HepG2 (cell line): ENCODE results near the gene RBSN. TPM values are rescaled to one million over a fixed set of nuclear protein-coding genes. Genes with fewer than 3 reads are reported as not detected.

Experiments
- BCLAF1 ChIP-seq: fragments of 450-650 bp; IDR thresholded peaks from 2 replicates; pipeline ENCODE4 v1.6.1; 2017; ENCODE audit warnings: mild to moderate bottlenecking
- BORCS8-MEF2B ChIP-seq: sonication (generic); formaldehyde crosslinking; IDR thresholded peaks from 2 replicates; pipeline ENCODE4 v1.8.0; 2022; ENCODE audit warnings: mild to moderate bottlenecking, missing genetic modification reagents
- BRD4 ChIP-seq: sonication (generic); formaldehyde crosslinking; IDR thresholded peaks from 2 replicates; pipeline ENCODE4 v1.4.0; 2020; ENCODE audit warnings: missing genetic modification reagents
- CBX5 ChIP-seq: sonication (generic); formaldehyde crosslinking; IDR thresholded peaks from 2 replicates; pipeline ENCODE4 v1.4.0; 2020; ENCODE audit warnings: missing genetic modification reagents, borderline replicate concordance
- DRAP1 ChIP-seq: IDR thresholded peaks from 2 replicates; pipeline ENCODE4 v1.6.1; 2016; ENCODE audit warnings: missing genetic modification reagents, missing compliant biosample characterization
- KLF11 ChIP-seq: IDR thresholded peaks from 2 replicates; pipeline ENCODE4 v1.6.1; 2016; ENCODE audit warnings: missing compliant biosample characterization
- MYC ChIP-seq: sonication (generic); formaldehyde crosslinking; IDR thresholded peaks from 2 replicates; pipeline ENCODE4 v1.9.0; 2021; ENCODE audit warnings: missing genetic modification reagents, borderline replicate concordance
- NFATC3 ChIP-seq: sonication (generic); formaldehyde crosslinking; IDR thresholded peaks from 2 replicates; pipeline ENCODE4 v1.5.1; 2020; ENCODE audit warnings: mild to moderate bottlenecking, missing genetic modification reagents
- NFE2L2 ChIP-seq: fragments of 150-350 bp; IDR thresholded peaks from 2 replicates; pipeline ENCODE4 v1.6.1; 2014; ENCODE audit warnings: low read length
- NFYC ChIP-seq: IDR thresholded peaks from 2 replicates; pipeline ENCODE4 v1.6.1; 2016; ENCODE audit warnings: missing genetic modification reagents, missing compliant biosample characterization
- TAF1 ChIP-seq: sonication (generic); formaldehyde crosslinking; IDR thresholded peaks from 2 replicates; pipeline ENCODE4 v1.4.0; 2020; ENCODE audit warnings: missing genetic modification reagents
- TERF1 ChIP-seq: sonication (generic); formaldehyde crosslinking; IDR thresholded peaks from 2 replicates; pipeline ENCODE4 v1.8.0; 2022; ENCODE audit warnings: mild to moderate bottlenecking, missing genetic modification reagents, moderate library complexity
- ZNF225 ChIP-seq: sonication (generic); formaldehyde crosslinking; IDR thresholded peaks from 2 replicates; pipeline ENCODE4 v1.4.0; 2020; ENCODE audit warnings: mild to moderate bottlenecking, missing genetic modification reagents
- ZNF543 ChIP-seq: sonication (generic); formaldehyde crosslinking; IDR thresholded peaks from 2 replicates; pipeline ENCODE4 v1.4.0; 2020; ENCODE audit warnings: mild to moderate bottlenecking, missing genetic modification reagents
- ZNF746 ChIP-seq: sonication (generic); formaldehyde crosslinking; IDR thresholded peaks from 2 replicates; pipeline ENCODE4 v1.8.0; 2022; ENCODE audit warnings: mild to moderate bottlenecking, missing genetic modification reagents
- ZNF775 ChIP-seq: sonication (generic); formaldehyde crosslinking; IDR thresholded peaks from 2 replicates; pipeline ENCODE4 v1.4.0; 2020; ENCODE audit warnings: missing genetic modification reagents, mild to moderate bottlenecking, moderate library complexity, borderline replicate concordance
- ZSCAN22 ChIP-seq: sonication (generic); formaldehyde crosslinking; IDR thresholded peaks from 2 replicates; pipeline ENCODE4 v1.4.0; 2020; ENCODE audit warnings: mild to moderate bottlenecking, missing genetic modification reagents
- polyA plus RNA-seq, 8 experiments: library from polyadenylated mRNA; depleted of rRNA in 3 of 8; stranded (reverse) in 7 of 8; unstranded in 1 of 8; fragments of >200 nt; fragmentation: Illumina TruSeq in 4 of 8; extraction: Trizol in 4 of 8; gene quantifications; 2 replicates each; pipeline versions ENCODE4 v1.2.1 to v1.2.3, GENCODE V29; 2011 to 2016; ENCODE audit warnings: low read depth in 4 of 8, missing spikeins in 1 of 8, mixed read lengths in 1 of 8; ENCODE audit not compliant: insufficient read depth in 1 of 8
- total RNA-seq, 5 experiments: library from RNA; depleted of rRNA; stranded (reverse); fragments of >200 nt; fragmentation: Illumina TruSeq; extraction: Trizol; gene quantifications; 2 replicates each; pipeline ENCODE4 v1.2.3, GENCODE V29; 2016; ENCODE audit warnings: low read depth in 1 of 5
- TF ChIP-seq, protein P1 (sequence below): sonication (generic); formaldehyde crosslinking; IDR thresholded peaks from 2 replicates; pipeline ENCODE4 v1.4.0; 2020; ENCODE audit warnings: mild to moderate bottlenecking, missing genetic modification reagents, borderline replicate concordance
- TF ChIP-seq, protein P2 (sequence below): sonication (generic); formaldehyde crosslinking; IDR thresholded peaks from 2 replicates; pipeline ENCODE4 v1.8.1; 2023; ENCODE audit warnings: mild to moderate bottlenecking, moderate library complexity, missing genetic modification reagents

The RBSN gene
- total and polyA plus RNA-seq, 2 of the 13 experiments (the other 11 are each of a cell fraction or from before 2014, with no cell fraction given): 7.9 to 11.8 TPM

DNA sequence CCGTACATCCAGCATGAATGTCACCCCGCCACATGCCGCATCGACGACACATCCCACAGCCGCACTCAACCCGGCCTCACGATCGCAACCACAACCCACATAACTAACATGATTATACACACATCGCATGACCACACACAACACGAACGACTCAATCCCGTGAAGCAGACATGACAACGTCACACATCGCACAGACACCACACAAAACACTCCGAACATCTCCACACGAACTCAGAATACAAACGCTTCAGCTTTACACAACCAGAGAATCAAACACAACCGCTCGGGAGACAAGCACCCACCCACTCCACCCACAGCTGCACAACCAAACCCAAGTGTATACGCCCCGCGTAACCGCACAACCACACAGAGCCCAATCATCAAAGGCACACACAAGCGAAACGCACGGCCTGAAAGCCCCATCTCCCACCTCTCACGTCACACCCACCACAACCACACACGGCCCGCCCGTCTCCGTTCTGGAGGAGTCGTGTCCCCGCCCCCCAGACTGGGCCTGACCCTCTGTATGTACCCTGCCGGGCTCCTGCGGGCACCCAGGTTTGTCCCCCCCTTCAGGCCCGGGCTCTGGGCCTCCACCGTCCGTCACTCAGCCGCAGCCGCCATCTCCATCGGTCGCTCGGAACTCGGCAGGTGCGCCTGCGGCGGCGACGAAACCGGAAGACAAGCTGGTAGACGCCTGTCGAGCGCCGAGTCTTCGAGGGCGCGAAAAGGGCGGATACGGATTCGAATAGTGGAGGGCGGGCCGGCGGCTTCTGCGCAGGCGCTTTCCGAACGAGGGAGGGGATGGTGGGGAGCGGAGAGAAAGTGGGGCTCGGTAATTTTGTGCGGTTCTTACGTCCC is at the start of gene RBSN (continued):
- TF ChIP-seq, protein P1, sequence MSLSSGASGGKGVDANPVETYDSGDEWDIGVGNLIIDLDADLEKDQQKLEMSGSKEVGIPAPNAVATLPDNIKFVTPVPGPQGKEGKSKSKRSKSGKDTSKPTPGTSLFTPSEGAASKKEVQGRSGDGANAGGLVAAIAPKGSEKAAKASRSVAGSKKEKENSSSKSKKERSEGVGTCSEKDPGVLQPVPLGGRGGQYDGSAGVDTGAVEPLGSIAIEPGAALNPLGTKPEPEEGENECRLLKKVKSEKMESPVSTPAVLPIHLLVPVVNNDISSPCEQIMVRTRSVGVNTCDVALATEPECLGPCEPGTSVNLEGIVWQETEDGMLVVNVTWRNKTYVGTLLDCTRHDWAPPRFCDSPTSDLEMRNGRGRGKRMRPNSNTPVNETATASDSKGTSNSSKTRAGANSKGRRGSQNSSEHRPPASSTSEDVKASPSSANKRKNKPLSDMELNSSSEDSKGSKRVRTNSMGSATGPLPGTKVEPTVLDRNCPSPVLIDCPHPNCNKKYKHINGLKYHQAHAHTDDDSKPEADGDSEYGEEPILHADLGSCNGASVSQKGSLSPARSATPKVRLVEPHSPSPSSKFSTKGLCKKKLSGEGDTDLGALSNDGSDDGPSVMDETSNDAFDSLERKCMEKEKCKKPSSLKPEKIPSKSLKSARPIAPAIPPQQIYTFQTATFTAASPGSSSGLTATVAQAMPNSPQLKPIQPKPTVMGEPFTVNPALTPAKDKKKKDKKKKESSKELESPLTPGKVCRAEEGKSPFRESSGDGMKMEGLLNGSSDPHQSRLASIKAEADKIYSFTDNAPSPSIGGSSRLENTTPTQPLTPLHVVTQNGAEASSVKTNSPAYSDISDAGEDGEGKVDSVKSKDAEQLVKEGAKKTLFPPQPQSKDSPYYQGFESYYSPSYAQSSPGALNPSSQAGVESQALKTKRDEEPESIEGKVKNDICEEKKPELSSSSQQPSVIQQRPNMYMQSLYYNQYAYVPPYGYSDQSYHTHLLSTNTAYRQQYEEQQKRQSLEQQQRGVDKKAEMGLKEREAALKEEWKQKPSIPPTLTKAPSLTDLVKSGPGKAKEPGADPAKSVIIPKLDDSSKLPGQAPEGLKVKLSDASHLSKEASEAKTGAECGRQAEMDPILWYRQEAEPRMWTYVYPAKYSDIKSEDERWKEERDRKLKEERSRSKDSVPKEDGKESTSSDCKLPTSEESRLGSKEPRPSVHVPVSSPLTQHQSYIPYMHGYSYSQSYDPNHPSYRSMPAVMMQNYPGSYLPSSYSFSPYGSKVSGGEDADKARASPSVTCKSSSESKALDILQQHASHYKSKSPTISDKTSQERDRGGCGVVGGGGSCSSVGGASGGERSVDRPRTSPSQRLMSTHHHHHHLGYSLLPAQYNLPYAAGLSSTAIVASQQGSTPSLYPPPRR: peak; percentile 48; the same call in 1 of the 2 replicates
- peak; percentile 50; the same call in 1 of the 2 replicates for TF ChIP-seq NFYC (CRISPR knock-in tag)
- peak; percentile 78 for TF ChIP-seq DRAP1 (CRISPR knock-in tag)
- peak; percentile 81 for TF ChIP-seq MYC (CRISPR knock-in tag)
- 0 out of 2 replicates have a peak, but pooled peaks have one; percentile 60 for TF ChIP-seq KLF11 (CRISPR knock-in tag)
- TF ChIP-seq BORCS8-MEF2B: peak; percentile 98
- peak; percentile 90 for TF ChIP-seq ZNF543 (CRISPR knock-in tag)
- no peak for TF ChIP-seq ZNF775 (CRISPR knock-in tag)
- TF ChIP-seq BCLAF1: no peak
- peak; percentile 32; the same call in 1 of the 2 replicates for TF ChIP-seq NFATC3 (CRISPR knock-in tag)
- peak; percentile 91 for TF ChIP-seq TAF1
- peak; percentile 58; the same call in 1 of the 2 replicates for TF ChIP-seq BRD4
- peak; percentile 78 for TF ChIP-seq ZNF225 (CRISPR knock-in tag)
- TF ChIP-seq ZNF746 (CRISPR knock-in tag): peak; percentile 89; the same call in 1 of the 2 replicates
- TF ChIP-seq, protein P2, sequence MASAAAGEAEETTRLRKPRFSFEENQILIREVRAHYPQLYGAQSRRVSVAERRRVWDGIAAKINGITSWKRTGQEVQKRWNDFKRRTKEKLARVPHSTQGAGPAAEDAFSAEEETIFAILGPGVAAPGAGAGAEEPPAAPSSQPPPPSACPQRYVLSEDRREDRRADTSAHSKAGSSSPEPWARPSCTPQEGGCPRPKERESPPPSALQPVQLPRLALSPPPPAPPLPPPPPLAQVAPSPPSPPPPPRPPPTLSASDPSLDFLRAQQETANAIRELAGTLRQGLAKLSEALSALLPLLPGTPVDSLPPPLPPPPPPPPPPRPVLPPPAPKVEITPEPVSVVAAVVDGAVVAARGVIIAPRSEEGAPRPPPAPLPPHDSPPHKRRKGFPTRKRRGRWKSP (CRISPR knock-in tag): peak; percentile 89
- no peak for TF ChIP-seq NFE2L2
- peak; percentile 88; the same call in 1 of the 2 replicates for TF ChIP-seq CBX5 (CRISPR knock-in tag)
- TF ChIP-seq TERF1: peak; percentile 84; the same call in 1 of the 2 replicates
- TF ChIP-seq ZSCAN22 (CRISPR knock-in tag): peak; percentile 97
